Measurements from ENCODE around the gene OSBP. TPM values are rescaled to one million over a fixed set of nuclear protein-coding genes. Genes with fewer than 3 reads are reported as not detected.

OSBP gene
- total RNA-seq, 1 donor from 2014 or later = 38.0 TPM

GRCh38 chr11:59532620-59533019 is 83.0 kb downstream of the OSBP start:
- Mint-ChIP-seq H3K9me3 (no peaks in the 10 kb centered on the region), H3K4me3 (no peak overlapping the region), H3K36me3 (ENCODE audit: low read depth) (no peaks in the 10 kb centered on the region), H3K27me3 (peaks cover 4% of the 10 kb centered on the region), H3K4me1 (peaks cover 4% of the 10 kb centered on the region), H3K27ac (no peak overlapping the region)
- ATAC-seq (ENCODE audit: low read depth) = no peak
- POLR2A ChIA-PET = interaction anchor here (0.5 kb wide), 1 partner anchor 124 kb away, joined by 6 read pairs; no protein-coding TSS in a partner anchor
- DNase-seq = no peak
- CTCF ChIA-PET = no interaction called here
- TF ChIP-seq CTCF (IDR thresholded peaks at IDR 0.05) = no peak
- intact Hi-C loops (cut with micrococcal nuclease) = no loop called here

DNA sequence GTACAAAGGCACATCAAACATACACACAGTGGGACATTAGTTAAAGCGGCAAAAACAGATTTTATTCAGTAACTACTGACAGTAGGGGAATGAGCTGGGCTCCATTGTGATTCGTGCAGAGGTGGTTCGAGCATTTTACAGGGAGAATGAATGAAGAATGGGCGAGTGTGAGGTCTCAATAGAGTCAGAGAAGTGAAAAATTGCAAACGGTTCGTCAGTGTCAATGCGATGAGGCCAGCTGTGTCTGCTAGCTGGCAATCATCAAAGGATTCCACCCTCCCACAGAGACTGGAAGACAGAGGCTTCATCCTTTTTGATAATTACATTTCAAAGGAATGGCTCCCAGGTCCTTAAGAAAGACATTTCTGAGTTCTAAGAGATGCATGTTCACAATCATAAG is 86.9 kb downstream of the OSBP start:
- Mint-ChIP-seq H3K4me1 (no peaks in the 10 kb centered on the region), H3K27ac (no peak overlapping the region), H3K27me3 (peaks cover 8% of the 10 kb centered on the region), H3K9me3 (no peaks in the 10 kb centered on the region), H3K36me3 (ENCODE audit: low read depth) (no peaks in the 10 kb centered on the region), H3K4me3 (no peak overlapping the region)
- POLR2A ChIA-PET = interaction anchor here (0.6 kb wide), 1 partner anchor 20 kb away, joined by 3 read pairs; no protein-coding TSS in a partner anchor
- CTCF ChIA-PET = no interaction called here
- TF ChIP-seq CTCF (IDR thresholded peaks at IDR 0.05) = no peak
- intact Hi-C loops (cut with micrococcal nuclease) = no loop called here
- DNase-seq (no peak), ATAC-seq (ENCODE audit: low read depth) (no peak)

Other genes starting within 250 kb of the OSBP start
- gene OR5A2, start 189.4 kb downstream of the OSBP start, total RNA-seq = not detected in 2 replicates
- gene OR5A1, start 179.3 kb downstream of the OSBP start, total RNA-seq = not detected in 2 replicates
- gene OR4D6, start 158.8 kb downstream of the OSBP start, total RNA-seq = not detected in 2 replicates
- gene OR4D10, start 142.5 kb downstream of the OSBP start, total RNA-seq = not detected in 2 replicates
- gene OR4D11, start 112.2 kb downstream of the OSBP start, total RNA-seq = not detected in 2 replicates
- gene OR4D9, start 104.2 kb downstream of the OSBP start, total RNA-seq = not detected in 2 replicates
- gene PATL1, start 53.3 kb upstream of the OSBP start, total RNA-seq = 42.0 and 45.1 TPM in 2 replicates
- gene OR10V1, start 98.1 kb upstream of the OSBP start, total RNA-seq = not detected in 2 replicates
- gene STX3, start 139.6 kb upstream of the OSBP start, total RNA-seq = 14.5 and 16.7 TPM in 2 replicates
- 56.4 and 57.7 TPM in 2 replicates for gene MRPL16, start 195.0 kb upstream of the OSBP start, total RNA-seq
- not detected in 2 replicates for gene CBLIF, start 229.7 kb upstream of the OSBP start, total RNA-seq